Fibroblast of lung (primary cell): ENCODE measurements around the gene ATP2B3.

Source experiments
- EZH2 ChIP-seq: IDR thresholded peaks from 2 replicates; pipeline ENCODE4 v1.5.1; 2012; ENCODE audit warnings: low read length, control low read depth, mild to moderate bottlenecking; ENCODE audit errors: missing control alignments
- TF ChIP-seq, protein P1 (sequence below), 2 donors: IDR thresholded peaks in 1 of 2; conservative IDR thresholded peaks in 1 of 2; 1 replicate in 1 of 2; 2 replicates in 1 of 2; pipeline ENCODE4 v1.5.1; 2011 to 2012; ENCODE audit warnings: low read length in 2 of 2, control low read depth in 1 of 2, inconsistent platforms in 1 of 2, low read depth in 1 of 2, mild to moderate bottlenecking in 1 of 2

DNA sequence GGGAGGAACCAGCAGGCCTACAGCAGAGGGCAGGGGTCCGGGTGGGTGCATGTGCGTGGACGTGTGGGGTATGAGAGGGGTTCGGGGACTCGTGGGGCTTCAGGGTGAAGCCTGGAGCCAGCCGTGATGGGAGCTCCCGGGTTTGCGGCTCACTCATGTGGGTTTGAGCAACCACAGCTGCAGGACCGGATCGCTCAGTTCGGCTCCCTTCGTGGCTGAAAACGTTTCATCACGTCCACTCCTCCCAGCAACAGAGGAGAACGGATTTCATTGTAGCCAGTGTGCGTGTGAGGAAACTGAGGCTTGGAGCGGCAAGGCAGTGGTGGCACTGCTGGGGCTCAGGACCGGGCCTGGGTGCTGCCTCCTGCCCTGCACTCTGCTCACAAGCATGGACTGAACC lies 12.1 kb upstream of the ATP2B3 start:
- TF ChIP-seq, protein P1, sequence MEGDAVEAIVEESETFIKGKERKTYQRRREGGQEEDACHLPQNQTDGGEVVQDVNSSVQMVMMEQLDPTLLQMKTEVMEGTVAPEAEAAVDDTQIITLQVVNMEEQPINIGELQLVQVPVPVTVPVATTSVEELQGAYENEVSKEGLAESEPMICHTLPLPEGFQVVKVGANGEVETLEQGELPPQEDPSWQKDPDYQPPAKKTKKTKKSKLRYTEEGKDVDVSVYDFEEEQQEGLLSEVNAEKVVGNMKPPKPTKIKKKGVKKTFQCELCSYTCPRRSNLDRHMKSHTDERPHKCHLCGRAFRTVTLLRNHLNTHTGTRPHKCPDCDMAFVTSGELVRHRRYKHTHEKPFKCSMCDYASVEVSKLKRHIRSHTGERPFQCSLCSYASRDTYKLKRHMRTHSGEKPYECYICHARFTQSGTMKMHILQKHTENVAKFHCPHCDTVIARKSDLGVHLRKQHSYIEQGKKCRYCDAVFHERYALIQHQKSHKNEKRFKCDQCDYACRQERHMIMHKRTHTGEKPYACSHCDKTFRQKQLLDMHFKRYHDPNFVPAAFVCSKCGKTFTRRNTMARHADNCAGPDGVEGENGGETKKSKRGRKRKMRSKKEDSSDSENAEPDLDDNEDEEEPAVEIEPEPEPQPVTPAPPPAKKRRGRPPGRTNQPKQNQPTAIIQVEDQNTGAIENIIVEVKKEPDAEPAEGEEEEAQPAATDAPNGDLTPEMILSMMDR (conservative IDR thresholded peaks at IDR 0.05 in 1 of 2, IDR thresholded peaks at IDR 0.05 in 1 of 2; ENCODE audit: low read depth in 1 of 2, low read length in 2 of 2) = no peak
- TF ChIP-seq EZH2 = no peak
